Central memory CD4-positive, alpha-beta T cell (primary cell): Measurements from ENCODE around the gene HOXD3.
A peak's percentile ranks its signal among the peaks of the same experiment; 100 is the strongest.

Source experiments
- DNase-seq: peaks from one replicate; pipeline ENCODE4 v3.0.0; 2022

HOXD3 gene

DNA sequence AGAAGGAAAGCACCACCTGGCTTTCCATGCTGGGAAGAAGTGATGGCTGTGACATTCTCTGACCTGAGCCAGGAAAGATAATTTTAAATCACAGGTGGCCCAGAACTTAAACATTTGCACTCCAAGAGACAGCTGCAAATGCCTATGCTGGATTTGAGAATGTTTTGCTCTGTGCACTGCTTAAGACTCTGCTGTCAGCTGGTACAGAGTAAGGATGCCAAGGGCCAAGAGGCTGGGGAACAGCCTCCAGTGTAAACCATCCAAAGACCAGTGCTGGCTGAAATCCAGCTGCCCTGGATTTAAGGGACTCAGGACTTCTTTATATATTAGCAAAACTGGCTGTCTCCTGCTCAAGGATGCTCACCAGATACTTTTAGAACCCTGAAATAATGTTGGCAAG, 23.7 kb upstream of the HOXD3 start:
- DNase-seq, result no peak

DNA sequence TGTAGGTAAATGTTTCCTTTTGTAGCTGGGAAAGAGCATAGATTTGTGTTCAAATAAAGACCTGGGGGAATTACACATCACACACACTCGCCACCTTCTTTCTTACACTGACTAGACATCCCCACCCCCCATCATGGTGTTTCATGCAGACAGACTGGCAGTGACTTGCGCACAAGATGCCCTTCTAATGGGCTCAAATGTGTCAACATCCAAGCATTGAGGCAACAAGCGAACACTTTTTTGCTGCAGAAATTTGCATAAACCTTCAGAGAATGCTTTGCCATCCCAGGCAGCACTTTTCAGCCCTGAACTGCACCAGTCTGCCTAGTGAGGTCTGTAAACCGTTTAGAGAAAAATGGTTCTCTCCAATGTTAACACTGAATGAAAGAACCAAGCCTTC, 23.1 kb upstream of the HOXD3 start:
- no peak for DNase-seq

DNA sequence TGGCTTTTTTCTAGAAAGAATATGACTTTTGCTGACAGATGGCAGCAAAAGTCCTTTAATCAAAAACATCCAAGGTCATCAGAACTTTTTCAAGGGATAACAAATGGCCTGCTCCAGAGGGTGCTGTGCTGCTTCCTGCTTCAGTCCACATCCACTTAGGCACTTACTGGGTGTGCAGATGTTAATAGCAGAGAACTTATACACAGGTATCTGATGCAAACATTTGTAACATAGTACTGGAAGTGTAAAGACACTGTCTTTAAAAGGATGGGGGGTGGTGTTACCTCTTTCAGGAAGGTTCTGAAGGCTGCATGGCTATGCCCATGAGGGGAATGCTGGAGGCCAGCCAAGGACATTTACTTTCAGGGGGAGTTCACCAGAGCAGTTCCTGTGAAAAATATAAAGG, 22.1 kb upstream of the HOXD3 start:
- DNase-seq, result no peak

DNA sequence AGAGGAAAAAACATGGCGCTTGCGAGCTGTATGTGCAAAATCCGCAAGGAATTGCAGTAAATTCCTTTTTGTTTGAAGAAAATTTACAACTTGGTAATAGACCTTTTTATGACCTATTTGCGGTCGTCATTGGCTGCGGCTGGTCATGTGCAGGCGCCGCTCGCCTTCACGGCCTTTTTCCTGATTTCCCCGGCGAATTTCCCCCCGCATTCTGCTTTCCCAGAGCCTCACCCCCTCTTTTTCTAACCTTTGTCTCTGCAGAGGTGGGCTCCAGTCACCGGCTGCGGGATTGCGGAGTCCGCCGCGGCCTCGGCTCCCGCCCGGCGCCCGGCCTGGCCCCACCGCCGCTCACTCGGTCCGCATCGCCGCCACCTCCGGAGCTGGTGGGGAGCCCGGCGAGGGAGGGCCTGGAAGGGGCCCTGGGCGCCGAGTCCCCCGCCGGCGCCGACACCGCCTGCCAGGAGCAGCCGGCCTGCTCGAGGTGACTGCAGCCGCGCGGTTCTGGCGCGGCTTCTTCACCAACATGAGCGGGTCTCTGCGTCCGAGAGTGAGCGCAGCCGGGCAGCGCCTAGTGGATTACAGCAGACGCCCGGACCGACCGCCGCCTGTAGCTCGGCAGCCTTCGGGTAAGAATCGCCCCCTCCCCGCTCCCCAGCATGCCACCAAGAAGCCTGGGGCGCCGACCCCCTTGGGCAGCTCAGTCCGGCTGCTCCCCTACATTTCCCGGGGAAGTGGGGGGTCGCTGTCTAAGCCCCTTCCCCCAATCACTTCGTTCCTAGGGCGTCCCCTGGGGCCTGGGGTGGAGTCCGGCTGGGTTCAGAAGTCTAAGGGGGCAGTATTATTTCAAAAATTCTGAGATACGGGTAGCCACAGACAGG, 20.5 kb upstream of the HOXD3 start:
- no peak for DNase-seq

DNA sequence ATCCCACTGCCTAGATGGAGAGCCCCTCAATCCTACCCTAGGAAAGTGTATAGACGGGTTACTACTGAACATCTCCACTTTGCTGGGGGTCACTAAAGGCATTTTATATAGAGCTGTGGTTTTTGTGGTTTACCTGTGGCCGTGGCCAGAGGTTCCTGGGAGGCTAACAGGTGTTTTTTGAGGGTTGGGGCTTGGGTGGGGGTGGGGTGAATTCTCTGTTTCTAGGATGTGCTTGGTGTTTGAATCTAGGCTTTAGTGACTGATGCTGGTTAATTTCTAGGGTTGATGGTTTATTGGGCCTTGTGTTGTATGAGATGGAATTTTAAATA, 19.9 kb upstream of the HOXD3 start:
- no peak for DNase-seq

DNA sequence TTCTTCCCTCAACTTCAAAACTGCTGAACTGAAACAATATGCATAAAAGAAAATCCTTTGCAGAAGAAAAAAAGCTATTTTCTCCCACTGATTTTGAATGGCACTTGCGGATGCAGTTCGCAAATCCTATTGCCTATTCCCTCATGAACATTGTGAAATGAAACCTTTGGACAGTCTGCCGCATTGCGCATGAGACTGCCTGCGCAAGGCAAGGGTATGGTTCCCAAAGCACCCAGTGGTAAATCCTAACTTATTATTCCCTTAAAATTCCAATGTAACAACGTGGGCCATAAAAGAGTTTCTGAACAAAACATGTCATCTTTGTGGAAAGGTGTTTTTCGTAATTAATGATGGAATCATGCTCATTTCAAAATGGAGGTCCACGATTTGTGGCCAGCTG, 19.2 kb upstream of the HOXD3 start:
- no peak for DNase-seq

DNA sequence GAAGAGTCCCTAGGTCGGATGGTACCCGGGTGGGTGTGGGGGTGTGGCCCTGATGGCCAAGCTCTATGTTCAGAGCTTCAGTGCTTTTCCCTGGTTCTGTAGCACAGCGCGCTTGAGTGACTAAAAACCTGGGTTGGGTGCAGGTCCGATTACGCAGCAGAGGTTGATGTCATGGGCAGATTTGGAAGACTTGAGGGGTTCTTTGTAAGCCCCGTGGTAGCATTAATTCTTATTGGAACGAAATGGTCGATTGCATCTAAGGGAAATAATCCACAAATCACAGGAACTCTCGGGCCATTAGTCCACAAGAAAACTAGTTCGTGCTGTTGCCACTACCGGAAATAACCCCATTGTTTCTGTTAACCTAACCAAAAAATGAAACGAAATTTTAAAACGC, 18.6 kb upstream of the HOXD3 start:
- no peak for DNase-seq

DNA sequence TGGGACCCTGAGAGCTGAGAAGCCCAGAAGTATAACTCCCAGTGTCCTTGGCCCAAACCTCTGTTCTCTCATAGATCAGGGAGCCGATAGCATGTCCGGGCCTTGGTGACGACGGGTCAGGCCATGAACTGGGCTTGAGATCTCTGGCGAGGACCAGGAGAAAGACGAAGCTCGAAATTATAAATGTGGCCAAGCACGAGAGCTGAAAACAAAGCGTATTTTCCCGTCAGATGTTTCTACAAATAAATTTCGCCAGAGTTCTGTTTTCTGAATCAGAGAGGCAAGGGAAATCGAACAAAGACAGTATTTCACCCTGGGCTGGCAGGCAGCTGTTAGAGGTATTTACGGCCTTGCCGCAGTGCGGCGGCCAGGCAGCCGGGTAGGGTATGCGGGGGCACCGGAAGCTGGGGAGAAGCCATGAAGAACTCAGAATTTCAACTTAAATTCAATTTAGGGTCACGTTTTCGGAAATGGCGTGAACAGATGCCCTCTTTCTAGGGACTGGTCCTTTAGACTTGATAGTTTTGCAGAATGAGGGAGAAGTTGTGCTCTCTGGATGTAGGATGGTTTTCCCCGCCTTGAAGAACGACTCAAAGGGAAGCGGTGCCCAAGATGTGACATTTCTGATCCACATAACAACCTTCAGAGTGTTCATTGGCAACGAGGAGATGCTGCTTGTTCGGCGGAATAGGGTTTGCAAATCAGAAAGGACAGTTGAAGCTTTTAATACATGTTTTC, 18.0 kb upstream of the HOXD3 start:
- no peak for DNase-seq

DNA sequence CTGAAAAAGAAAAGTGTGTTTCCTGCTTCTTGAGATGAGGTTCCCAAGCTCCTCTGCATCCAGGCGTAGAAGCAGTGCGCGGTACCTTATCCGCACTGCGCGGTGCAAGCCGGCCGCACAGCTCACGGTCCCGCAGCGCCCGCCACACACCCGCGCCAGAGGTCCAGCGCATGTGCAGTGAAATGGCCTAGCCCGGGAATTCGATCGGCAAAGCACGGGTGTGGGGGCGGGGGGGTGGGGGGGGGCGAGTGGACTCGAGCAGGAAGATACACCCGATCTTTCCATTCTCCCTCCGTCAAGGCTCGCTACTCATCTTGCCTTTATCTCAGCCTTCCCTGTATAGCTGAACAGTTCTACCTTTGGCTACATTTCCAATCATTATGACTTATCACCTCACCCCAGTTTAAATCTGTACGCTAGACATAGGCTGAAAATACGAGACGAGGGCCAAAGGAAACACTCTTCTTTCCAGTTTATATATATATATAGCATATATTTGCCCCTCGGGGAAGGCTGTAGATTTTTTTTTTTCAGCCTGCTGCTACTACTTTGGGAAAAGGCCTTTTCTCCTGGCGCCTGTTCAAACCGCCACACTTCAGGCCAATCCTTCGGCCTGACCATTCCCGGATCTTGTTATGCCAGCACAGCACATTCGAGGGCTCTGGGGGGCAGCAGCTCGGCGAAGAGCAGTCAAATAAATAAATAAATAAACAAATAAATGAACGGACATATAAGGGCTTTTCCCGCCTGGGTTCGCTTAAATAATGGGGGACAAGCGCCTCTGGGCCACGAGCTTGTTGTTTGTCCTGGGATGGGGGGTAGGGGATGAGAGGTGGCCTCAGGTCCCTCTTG, 17.2 kb upstream of the HOXD3 start:
- no peak for DNase-seq

DNA sequence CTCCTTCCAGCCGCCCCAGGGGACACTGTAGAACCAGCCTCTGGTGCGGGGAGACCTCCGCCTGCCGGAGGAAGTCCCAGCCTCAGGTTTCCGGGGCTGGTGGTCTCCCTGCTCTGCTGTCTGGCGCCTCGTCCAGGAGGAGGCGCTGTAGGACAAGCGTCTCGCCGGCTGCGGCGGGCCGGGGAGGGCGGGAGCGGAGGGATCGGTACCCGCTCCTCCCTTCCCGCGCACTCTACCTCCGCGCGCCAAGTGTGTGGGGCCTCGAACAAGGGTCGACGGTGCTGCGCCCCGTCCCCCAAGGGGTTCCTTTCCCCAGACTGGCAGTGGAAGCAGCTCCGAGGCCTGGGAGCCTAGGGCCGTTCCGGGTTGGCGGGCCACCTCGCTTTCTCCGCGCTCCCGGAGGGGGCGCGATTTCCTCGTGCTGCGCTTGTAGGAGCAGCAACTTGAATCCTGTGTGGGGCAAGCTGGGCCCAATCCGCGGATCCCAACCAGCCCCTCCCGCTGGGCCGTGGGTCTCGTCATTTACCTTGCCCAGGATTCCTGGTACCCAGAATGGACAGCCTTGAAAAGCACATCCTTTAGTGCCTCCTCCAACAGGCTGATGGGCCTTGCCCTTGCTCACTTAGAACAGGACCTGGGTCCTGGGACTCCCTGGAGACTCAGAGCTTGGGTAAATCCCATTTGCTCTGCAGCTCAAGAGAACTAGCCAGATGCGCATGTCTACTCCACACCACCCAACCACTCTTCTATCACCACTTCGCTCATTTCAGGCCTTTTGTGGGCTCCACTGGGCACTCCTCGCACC, 16.4 kb upstream of the HOXD3 start:
- DNase-seq, result peak; percentile 42

DNA sequence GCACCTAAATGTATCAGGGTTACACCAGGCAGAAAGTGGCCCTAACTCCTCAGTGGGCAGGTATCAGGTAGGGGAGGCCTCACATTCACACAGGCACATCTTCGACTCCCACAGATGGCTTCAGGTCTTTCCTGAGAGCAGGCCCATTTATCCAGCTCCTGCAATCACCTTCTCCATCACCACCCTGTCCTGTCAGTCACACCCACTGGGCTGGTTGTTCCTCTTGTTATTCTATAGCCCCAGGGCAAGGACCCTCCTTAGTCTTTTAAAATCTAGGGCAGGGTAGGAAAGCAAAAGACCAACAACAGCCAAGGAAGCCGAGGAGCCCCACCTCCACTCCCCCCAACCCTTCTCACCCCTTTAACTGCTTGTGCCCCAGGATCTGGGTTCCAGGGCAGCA, 14.8 kb upstream of the HOXD3 start:
- no peak for DNase-seq

DNA sequence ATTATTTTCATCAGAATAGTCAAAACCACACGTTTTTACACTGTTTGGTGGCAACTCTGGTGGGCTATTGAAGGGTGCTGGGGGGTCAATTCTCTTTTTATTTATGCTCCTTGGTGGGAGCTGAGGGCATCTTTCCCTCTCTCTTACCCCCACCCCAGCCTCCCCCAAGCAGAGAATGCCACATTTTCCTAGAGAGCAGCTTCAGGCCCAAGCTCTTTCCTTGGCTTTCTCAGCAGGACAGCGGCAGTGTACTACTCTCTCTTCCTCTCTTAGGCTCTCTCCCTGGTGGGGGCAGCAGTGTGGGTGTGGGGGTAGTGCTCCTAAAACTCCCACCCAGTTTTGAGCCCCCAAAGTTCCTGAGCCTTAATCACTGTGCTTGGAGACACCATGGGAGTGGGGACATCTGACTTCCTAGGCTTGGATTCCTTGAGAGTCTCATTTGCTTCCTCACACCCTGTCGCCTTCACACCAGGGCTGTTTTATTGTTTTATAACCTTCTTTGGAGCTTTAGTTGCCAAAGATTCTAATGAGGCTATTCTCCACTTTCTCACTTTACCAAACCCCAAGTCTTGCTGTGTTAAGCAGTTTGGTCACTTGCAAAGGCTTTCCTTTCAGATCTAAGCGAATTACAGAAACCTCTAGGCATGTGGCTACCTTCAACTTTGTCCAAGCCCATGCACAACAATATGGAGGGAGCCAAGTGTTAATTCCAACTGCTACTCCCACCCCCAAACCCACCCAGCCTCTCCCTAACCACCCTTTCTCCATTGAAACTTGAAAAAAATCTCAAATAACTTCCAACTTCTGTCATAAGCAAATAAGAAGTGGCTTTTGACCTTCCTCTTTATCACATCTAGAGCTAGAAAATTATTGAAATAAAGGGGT, 11.8 kb upstream of the HOXD3 start:
- DNase-seq, result no peak

DNA sequence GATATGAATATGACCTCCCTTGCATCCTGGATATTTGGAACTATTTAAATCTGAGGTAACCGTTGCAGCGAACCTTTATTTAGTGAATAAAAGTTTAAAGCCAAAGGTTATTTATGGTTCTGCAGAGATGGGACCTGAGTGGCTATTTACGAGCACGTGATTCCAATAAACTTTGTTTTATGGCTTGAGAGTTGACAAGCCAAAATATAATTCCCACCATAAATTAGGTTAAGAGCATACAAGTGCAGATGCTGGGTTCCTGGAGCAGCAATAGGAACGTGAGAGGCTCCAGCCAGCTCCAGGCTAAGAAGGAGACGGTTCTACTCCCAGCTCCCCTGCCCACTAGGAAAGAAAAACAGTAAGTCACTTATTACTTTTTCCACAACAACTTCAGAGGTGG, 11.0 kb upstream of the HOXD3 start:
- no peak for DNase-seq

DNA sequence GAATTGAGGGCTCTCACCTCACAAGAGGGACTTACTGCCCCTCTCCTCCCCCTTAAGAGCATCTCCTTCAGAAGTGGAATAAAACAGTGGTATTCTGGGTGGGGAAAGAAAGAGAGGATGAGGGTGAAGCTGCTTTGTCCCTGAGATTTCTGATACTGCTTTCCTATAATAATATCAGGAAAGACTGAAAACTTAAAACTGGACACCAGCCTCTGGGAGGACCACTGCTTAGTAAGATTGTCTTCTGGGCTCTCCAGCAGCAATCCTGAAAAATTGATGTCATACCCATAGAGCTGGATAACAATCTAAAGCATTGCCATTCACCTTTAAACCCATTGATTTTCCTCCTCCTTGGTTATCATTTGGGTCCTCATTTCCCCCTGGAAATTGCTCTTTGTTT, 10.5 kb upstream of the HOXD3 start:
- DNase-seq, result no peak

DNA sequence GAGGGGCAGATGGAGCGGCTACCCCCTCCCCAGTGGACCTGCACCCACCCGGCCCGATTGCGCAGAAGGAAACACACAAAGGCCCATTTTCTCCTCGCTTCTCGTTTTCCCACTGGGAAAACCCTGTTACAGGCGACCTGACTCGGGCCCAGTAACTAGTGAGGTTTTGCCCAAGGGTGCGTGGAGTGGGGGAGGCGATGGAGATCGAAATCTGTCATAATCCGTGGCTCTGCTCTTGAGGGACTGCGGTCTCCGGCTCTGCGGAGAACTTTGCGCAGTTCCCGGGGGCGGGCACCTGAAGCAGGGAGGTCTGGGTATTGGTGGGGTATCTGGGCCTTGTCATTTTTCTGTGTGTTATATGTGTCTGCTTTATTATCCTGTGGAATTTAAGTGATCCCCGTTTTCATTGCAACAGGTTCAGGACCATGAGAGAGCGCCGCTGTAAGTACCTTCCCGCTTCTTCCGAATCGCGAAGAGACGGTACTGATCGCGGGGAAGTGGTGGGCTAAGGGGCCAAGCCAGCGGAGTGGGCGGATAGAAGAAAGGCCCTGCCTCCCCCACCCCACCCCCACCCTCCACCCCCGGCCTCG, 9.8 kb upstream of the HOXD3 start:
- no peak for DNase-seq

DNA sequence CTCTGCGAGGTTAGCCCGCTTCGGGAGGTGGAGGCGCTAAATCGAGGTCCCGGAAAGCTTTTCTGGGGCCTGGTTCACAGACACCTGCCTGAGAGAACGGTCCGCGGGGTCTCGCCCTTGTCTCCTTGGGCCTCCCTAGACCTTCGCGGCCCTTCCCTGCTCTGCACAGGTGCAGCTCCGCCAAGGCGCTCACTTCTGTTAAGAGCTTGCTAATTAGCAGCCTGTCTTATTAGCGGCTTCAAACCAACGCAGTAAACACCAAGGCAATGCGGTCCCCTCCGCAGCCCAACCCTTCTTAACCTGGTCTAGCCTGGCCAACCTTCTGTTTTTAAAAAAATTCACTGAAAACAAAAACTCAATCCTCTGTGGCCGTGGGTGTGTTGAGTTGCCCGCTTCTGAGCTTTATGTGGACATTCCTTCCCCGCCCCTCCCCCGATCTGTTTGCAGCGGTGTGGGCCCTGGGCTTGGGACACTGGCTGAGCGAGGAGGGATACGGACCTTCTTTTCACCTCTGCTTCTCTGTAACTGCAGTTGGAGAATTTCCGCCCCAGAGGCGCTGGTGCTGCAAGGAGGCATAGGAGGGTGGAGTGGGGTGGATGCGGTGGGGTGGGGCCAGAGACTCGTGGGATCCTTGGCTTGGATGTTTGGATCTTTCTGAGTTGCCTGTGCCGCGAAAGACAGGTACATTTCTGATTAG, 9.2 kb upstream of the HOXD3 start:
- no peak for DNase-seq

DNA sequence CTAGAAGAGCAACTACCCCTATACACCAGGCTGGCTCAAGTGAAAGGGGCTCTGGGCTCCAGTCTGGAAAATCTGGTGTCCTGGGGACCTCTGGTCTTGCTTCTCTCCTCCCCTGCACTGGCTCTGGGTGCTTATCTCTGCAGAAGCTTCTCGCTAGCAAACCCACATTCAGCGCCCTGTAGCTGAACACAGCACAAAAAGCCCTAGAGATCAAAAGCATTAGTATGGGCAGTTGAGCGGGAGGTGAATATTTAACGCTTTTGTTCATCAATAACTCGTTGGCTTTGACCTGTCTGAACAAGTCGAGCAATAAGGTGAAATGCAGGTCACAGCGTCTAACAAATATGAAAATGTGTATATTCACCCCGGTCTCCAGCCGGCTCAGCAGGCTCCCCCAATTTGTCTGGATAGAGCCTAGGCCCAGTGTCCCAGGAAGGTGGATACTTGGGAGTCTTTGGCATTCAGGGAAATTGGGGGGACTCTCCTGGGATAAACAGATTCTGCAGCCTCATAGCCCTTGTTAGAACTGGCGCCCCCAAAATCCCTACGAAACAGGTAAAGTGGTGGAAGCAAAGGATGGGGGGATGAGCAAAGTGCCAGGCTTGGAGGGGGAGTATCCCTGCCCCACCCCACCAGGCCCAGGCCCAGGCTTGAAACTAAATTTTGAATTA, 8.2 kb upstream of the HOXD3 start:
- no peak for DNase-seq

DNA sequence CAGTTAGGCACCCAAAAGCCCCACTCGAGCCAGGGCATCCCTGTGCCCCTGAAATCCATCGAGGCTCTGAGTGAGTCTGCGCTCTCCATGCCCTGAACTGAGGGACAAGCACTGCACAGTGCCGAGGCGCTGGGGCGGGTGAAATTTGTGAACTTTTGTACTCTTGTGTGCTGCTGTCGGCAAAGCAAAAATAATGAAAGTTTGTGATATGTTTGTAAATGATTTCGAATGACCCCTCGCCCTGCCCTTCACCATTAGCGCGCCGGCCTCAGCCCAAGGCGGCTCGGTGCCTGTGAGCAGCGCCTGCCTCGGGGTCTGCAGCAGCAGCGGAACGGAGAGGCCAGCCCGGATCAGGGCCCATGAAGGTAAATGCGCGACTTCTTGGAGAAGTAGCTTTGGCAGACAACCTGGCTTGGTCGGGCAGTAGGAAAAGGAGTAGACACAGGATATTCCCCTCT, 7.6 kb upstream of the HOXD3 start:
- DNase-seq, result no peak

DNA sequence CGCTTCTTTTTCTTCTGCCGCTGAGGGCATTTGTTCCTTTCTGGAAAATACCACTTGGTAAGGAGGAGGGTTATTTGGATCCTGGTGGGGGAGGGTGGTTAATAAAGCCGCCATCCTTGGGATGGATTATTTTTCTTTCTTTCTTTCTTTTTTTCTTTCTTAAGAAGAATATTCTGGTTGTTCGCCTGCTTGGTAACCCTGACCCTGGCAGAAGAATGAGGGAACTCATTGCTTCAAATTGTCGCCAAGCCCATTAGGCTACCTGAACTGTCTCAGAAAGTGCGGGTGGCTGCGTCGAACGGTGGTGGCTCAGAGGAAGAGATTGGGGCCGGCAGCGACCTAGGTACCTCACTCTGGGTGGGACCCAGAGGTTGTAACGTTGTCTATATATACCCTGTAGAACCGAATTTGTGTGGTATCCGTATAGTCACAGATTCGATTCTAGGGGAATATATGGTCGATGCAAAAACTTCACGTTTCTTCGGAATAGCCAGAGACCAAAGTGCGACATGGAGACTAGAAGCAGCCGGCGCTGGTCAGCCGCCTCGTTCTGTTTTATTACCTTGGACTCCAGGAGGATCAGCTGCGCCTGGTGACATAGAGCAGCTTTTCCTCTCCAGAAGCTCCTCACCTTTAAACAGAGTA, 7.0 kb upstream of the HOXD3 start:
- DNase-seq, result no peak
